HG02970 (cell line): ENCODE data around the gene NUPR2.
"Not testable (repeated sequence)": the region's sequence is repeated elsewhere in the genome, so short reads cannot be mapped to it uniquely, and the experiment has no call there.

Source experiments
- ATAC-seq: cut with Tn5 transposase; IDR thresholded peaks from one replicate; pipeline ENCODE4 v1.9.1; 2021; ENCODE audit warnings: mild to moderate bottlenecking, moderate library complexity, moderate number of reproducible peaks; ENCODE audit not compliant: unreplicated experiment, low FRiP score

The NUPR2 gene

GRCh38 chr7:56115852-56116538 is at the start of gene NUPR2:
Gene NUPR2 (minus strand): TSS chr7:56116417. CDS start chr7:56116314, 103 bp downstream.
- ATAC-seq = no peak

DNA sequence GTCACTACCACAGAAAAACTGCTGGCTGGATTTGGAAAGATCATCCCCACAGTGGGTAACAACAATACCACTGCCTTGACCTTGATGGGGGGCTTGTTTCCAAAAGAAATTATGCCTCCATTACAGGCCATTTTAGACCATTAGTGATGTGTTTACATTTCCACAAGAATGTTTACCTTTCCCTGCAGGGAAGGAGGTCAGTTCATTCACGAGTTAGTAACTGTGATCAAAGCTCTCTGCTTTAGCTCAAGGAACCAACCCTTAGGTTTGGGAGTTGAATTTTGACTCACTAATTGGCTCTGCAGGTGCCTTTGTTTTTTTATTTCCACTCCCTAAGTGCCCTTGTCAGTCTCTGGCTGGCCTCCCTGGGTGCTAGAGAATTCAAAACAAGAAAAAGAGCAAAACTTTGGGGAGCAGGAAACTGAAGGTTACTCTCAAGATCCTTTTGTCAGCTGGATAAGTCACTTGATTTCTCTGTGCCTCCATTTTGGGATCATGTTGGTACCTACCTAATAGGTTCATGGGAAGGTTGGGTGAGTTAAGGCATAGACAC is 41.1 kb upstream of the NUPR2 start:
- no peak for ATAC-seq

- ATAC-seq = not testable (repeated sequence)
Measured at GRCh38 chr7:56131062-56131461, 14.8 kb upstream of the NUPR2 start.

GRCh38 chr7:56127241-56127975 is 11.2 kb upstream of the NUPR2 start:
- ATAC-seq = no peak

DNA sequence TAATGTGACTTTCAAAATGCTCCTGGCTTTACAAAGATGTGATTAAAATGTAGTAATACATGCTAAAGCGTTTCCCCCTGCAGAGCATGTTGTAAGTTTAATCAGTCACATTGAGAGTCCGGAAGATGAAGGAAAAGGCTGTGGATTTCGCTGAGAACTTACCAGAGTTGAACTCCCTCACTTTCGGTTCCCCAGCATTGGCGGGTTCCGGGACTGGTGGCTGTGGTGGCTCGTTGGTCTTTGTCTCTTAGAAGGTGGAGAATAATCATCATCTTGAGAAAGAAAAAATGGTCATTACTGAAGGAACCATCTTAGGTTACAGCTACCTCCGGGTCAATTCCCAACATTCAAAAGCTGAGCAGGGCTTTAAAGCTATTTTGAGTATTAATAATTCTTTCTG is 9.6 kb upstream of the NUPR2 start:
- ATAC-seq = no peak

GRCh38 chr7:56124981-56125380 is 8.8 kb upstream of the NUPR2 start:
- ATAC-seq = no peak

- no peak for ATAC-seq
Measured at GRCh38 chr7:56121440-56121839, 5.2 kb upstream of the NUPR2 start.

DNA sequence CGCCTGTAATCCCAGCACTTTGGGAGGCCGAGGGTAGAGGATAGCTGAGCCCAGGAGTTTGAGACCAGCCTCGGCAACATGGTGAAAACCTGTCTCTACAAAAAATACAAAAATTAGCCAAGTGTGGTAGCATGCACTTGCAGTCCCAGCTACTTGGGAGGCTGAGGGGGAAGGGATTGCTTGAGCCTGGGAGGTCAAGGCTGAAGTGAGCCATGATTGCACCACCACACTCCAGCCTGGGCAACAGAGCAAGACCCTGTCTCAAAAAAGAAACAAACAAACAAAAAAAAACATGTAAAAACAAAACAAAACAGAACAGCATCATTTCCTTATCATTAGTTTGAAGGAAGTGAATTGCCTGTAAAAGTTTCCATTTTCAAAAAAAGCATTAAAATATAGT is 4.0 kb downstream of the NUPR2 start:
- ATAC-seq = not testable (repeated sequence)

DNA sequence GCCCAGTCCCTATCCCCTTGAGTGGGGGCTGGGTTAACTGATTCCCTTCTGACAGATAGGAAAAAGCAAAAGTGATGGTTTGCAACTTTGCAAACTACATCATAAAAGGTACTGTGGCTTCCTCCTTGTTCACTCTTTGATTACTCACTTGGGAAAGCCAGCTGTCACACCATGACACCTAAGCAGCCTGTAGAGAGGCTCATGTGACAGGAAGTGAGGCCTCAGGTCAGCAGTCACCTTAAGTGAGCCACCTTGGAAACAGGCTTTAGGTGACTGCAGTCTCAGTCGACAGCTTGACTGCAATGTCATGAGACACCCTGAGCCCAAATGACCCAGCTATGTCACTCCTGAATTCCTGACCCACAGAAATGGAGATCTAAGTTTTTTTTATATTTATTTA is 5.6 kb downstream of the NUPR2 start:
- ATAC-seq = no peak

DNA sequence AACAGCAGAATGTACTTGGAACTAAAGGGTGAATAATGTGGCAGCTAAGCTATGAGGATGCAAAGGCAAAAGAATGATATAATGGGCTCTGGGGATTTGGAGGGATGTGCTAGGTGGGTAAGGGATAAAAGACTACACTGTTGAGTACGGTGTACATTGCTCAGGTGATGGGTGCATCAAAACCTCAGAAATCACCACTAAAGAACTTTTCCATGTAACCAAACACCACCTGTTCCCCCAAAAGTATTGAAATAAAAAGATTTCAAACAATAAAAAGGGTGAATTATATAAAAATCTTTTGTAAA is 8.3 kb downstream of the NUPR2 start:
- ATAC-seq = no peak

- peak; percentile 100 for ATAC-seq
Measured at GRCh38 chr7:56106108-56107073, 9.8 kb downstream of the NUPR2 start, which contains the start of gene CHCHD2. Gene CHCHD2 (minus strand): TSS chr7:56106476. CDS start chr7:56106413, 63 bp downstream.

DNA sequence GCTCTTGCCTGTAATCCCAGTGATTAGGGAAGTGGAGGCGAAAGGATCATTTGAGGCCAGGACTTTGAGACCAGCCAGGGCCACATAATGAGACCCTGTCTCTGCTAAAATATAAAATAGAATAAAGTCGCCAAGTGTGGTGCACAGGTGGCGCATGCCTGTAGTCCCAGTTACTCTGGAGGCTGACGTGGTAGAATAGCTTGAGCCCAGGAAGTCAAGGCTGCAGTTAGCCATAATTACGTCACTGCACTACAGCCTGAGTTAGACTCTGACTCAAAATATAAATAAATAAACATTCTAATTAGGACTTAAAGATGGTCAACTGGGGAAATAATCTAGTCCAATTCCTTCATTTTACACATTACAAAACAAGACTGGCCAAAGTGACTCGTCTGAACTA is 10.7 kb downstream of the NUPR2 start:
- ATAC-seq = no peak

- not testable (repeated sequence) for ATAC-seq
Measured at GRCh38 chr7:56104138-56104537, 12.1 kb downstream of the NUPR2 start.

GRCh38 chr7:56099653-56100052 is 16.6 kb downstream of the NUPR2 start:
- ATAC-seq = no peak

GRCh38 chr7:56098187-56099008 is 17.8 kb downstream of the NUPR2 start:
- ATAC-seq = not testable (repeated sequence)

DNA sequence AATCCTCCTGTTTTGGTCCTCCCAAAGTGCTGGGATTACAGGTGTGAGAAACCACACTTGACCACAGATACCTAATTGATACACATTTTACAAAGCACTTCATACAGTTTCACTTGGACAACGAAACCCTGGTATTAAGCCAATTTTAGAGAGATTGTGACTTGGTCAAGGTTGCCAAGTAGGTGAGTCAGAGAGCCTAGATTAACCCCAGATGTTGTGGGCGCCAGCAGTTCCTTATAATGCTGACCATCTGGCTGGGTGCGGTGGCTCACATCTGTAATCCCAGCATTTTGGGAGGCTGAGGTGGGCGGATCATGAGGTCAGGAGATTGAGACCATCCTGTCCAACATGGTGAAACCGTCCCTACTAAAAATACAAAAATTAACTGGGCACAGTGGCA is 18.5 kb downstream of the NUPR2 start:
- ATAC-seq = no peak

- no peak for ATAC-seq
Measured at GRCh38 chr7:56092789-56093531, 23.3 kb downstream of the NUPR2 start, which contains the start of gene PHKG1. Gene PHKG1 (minus strand): TSS chr7:56092952. CDS start chr7:56088941, 4,011 bp downstream.

- ATAC-seq = not testable (repeated sequence)
Measured at GRCh38 chr7:56092388-56092787, 23.8 kb downstream of the NUPR2 start.

DNA sequence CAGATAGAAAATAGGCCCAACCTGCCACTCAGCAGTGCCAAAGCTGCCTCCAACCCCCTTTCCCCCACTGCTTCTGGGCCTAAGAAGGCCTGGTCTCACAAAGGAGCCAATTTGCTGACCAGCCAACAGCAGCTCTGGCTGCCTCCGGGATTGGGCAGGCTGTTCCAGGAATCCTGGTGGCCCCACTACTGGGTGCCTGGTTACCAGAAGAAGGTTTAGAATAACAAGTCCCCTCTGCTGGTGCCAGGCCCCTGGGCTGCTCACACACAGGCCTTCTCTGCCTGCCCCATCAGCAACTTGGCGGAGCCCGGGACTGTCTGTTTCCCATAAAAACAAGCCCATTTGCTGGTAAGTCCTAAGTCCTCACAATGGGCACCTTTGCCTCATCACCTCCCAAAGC is 24.6 kb downstream of the NUPR2 start:
- no peak for ATAC-seq
